Glomerular endothelial cell (primary cell): ENCODE measurements around the gene KCNAB2. TPM values are rescaled to one million over a fixed set of nuclear protein-coding genes. Genes with fewer than 3 reads are reported as not detected.

Source experiments
- DNase-seq: peaks from one replicate; pipeline ENCODE4 v3.0.0-alpha.2; 2011; ENCODE audit warnings: low read depth, low spot score; ENCODE audit errors: extremely low read depth
- total RNA-seq: library from RNA; depleted of rRNA; stranded (reverse); fragments of >200 nt; gene quantifications from 2 replicates; pipeline ENCODE4 v1.2.3, GENCODE V29; 2015

KCNAB2 gene
- total RNA-seq, 1 donor from 2014 or later, result 4.8 TPM

GRCh38 chr1:6077506-6077905, 31.8 kb downstream of the KCNAB2 start:
- no peak for DNase-seq

GRCh38 chr1:6077919-6078318, 32.2 kb downstream of the KCNAB2 start:
- no peak for DNase-seq

- DNase-seq, result no peak
These were observed 34.8 kb downstream of the KCNAB2 start for GRCh38 chr1:6080469-6080868.

- DNase-seq, result no peak
These were observed 36.2 kb downstream of the KCNAB2 start for GRCh38 chr1:6081901-6082300.

- no peak for DNase-seq
These were observed 36.8 kb downstream of the KCNAB2 start for GRCh38 chr1:6082430-6082971.

GRCh38 chr1:6083385-6083784, 37.7 kb downstream of the KCNAB2 start:
- no peak for DNase-seq

- no peak for DNase-seq
These were observed 38.2 kb downstream of the KCNAB2 start for GRCh38 chr1:6083801-6084446.

GRCh38 chr1:6084781-6085495, 39.2 kb downstream of the KCNAB2 start:
- no peak for DNase-seq

- DNase-seq, result no peak
These were observed 40.0 kb downstream of the KCNAB2 start for GRCh38 chr1:6085666-6086065.

GRCh38 chr1:6086358-6086757, 40.7 kb downstream of the KCNAB2 start:
- no peak for DNase-seq

GRCh38 chr1:6086762-6087376, 41.2 kb downstream of the KCNAB2 start:
- no peak for DNase-seq

GRCh38 chr1:6087377-6087772, 41.7 kb downstream of the KCNAB2 start:
- no peak for DNase-seq

GRCh38 chr1:6087958-6088357, 42.3 kb downstream of the KCNAB2 start:
- DNase-seq, result no peak

GRCh38 chr1:6088956-6089355, 43.3 kb downstream of the KCNAB2 start:
- no peak for DNase-seq

GRCh38 chr1:6090288-6090687, 44.6 kb downstream of the KCNAB2 start:
- DNase-seq, result no peak

GRCh38 chr1:6090996-6091822, 45.5 kb downstream of the KCNAB2 start:
- DNase-seq, result no peak

GRCh38 chr1:6091823-6092109, 46.1 kb downstream of the KCNAB2 start:
- DNase-seq, result no peak

- DNase-seq, result no peak
These were observed 46.5 kb downstream of the KCNAB2 start for GRCh38 chr1:6092211-6092610.

- DNase-seq, result no peak
These were observed 47.4 kb downstream of the KCNAB2 start for GRCh38 chr1:6093071-6093470.

- no peak for DNase-seq
These were observed 47.9 kb downstream of the KCNAB2 start for GRCh38 chr1:6093611-6094010.

- no peak for DNase-seq
These were observed 48.6 kb downstream of the KCNAB2 start for GRCh38 chr1:6094246-6094645.
